ENCODE results near the gene MIX23.

MIX23 gene

DNA sequence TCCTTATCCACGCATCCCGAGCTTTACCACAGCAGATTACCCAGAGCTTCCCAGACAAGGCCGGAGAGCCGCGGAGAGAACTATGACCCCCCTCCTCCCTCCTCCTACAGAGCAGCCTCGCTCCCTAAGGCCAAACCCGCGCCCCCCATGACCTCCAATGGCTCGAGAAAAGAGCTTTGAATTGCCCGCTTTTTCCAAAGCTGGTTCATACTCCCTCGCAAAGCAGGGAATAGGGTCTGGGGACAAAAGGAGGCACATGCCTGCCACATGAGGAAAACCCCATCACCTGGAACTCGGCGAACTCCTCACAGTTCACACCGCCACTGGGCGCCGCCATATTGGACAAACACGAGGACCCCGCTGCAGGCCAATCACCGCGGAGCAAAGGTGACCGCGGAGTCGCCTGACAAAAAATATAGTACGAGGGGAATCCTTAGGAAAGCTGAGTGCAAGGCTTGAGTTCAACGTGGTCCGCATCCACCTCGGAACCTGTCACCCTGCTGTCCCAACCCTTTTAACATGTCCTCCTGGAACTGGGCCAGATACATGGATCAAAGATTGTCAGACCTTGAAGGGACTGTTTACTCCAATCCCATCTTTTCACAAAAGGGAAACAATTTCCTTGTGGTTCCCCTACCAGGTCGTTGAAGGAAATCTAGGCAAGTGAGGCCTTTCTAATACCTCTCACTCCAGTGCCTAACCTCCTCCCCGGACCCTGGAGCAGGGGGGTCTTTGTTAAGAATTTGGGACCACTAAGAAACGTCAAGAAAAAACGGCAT is at the start of gene MIX23:
TSS of gene MIX23 (minus strand) at position 344 of the 779 bp plus-strand sequence. CDS start at position 337, 7 bp downstream.
- peak; percentile 84 to 85 (median 84) for DNase-seq (ENCODE audit: low read depth in 2 of 3, low spot score in 1 of 3)

DNA sequence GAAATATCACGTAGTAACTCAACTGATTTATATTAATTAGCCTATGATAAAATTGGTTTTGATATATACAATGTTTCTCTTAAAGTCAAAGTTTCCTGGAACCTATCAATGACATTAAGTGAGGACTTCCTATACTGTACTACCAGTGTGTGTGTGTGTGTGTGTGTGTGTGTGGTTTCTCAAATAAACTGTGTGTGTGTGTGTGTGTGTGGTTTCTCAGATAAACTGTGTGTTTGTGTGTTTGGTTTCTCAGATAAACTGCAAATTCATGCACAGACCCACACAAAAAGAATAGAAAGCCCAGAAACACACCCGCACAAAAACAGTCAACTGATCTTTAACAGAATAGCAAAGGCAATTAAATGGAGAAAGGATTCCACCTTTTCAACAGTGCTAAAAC is 47.3 kb upstream of the MIX23 start:
- no peak for DNase-seq (ENCODE audit: low read depth in 2 of 3, low spot score in 1 of 3)

DNA sequence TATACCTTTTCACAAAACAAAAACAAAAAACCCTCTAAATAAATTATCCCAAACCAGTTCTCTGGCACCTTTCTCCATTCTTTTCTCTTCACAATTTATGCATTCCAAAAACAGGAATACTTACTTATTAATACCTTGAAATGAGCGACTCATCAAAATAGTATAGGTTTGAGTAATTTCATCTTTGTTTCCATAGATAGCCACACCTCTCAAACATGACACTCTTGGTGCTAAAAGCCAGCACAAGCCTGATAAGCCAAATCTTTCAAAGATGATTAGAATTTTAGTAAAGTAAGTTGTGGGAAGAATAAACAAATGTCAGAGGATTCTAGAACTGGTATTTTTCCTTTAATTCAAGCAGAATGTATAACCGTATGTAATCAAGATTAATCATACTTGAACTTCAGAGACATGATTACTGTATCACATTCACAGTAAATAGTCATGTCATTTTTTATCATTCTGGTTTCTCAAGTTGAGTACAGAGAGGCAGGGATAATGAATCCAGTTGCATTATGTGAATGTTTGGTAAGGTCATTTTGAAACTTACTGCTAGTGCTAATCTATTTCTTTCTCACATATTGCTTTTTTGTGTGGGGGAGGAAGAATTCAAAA is 44.9 kb upstream of the MIX23 start:
- no peak for DNase-seq (ENCODE audit: low read depth in 2 of 3, low spot score in 1 of 3)

DNA sequence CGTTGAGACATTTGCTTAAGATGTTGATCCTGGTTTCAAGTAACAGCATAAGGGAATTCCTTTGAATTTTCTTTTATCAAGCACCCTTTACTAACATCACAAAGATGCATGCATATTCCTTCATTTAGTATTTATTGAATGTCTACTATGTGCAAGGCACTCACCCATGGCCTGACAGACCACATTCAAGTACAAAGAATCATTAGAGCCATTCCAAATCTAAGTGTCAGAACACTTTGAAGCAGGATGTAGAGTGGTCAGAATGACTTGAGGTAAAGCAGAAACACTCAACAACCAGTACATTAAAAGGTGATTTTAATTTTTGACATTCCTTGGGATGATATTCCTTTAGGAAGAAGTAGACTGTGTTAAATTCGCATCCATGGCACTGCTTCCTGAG is 38.8 kb upstream of the MIX23 start:
- DNase-seq (ENCODE audit: low read depth in 2 of 3, low spot score in 1 of 3): no peak

DNA sequence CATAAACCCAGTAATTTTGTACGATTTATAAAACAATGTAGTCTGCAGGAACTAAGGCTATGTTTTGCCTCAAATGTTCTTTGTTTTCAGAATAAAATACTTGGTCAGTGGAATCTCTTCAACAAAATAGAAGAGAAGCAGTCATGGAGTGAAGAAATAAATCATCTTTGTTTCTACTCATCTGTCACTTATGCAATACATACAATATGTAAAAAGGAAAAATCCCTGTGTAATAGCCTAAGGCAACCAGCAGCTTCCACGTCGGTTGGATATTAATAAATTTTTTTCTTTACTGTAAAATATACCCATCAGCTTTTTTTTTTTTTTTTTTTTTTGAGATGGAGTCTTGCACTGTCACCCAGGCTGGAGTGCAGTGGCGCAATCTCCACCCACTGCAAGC is 38.1 kb upstream of the MIX23 start:
- DNase-seq (ENCODE audit: low read depth in 2 of 3, low spot score in 1 of 3): no peak

DNA sequence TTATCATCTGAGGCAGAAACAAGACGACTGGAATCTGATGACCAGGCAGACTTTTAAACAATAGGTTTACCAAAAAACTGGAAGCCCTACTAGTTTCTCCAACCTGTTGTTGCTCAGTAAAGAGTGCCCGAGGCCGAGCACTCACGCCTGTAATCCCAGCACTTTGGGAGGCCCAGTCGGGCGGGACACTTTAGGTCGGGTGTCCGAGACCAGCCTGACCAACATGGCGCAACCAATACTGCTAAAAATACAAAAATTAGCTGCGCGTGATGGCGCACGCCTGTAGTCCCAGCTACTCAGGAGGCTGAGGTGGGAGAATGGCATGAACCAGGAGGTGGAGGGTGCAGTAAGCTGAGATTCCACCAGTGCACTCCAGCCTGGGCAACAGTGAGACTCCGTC is 33.9 kb upstream of the MIX23 start:
- no peak for DNase-seq (ENCODE audit: low read depth in 2 of 3, low spot score in 1 of 3)

DNA sequence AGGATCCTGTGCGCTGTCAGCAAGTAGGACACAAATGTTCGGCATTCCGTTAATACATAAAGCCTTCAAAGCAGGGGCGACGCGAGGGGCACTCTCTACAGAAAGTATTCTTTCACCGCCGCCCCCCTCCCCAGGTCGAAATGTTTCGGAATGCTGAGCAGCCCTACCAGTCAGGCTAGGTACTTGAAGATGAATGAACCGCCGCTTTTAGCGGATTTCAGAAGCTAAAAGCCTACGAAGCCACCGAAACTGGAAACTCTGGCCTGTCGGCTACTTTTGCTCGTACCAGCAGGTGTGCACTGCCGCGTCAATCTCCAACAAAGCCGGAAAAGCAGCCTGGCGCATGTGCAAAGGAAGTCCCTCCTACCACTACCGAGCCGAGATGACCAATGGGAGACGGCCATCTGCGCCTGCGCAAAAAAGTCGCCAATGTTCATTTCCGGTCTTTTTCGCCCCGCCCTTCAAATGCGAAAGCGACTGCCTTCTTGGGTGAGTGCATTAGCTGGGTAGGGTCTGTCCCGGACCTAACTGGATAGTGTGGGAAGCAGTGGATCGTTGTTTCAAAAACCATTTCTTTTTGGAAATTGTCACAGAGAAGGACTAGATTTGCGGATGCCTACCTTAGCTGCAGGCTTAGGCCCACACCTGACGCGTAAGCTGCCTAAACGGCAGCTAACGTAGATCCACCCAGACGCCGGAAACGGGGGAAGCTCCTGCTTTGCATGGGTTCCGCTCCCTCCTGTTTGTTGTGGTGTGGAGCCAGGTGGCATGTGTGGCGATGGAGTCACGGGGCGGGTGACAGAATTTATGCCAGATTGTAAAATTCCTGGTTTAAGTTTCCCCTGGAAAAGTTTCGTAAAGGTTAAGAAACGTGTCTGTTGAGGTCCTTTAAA is 33.0 kb upstream of the MIX23 start, which contains the start of gene WDR5B:
TSS of gene WDR5B (minus strand) at position 301 of the 893 bp plus-strand sequence. CDS start 534 bp downstream, outside the sequence.
- DNase-seq (ENCODE audit: low read depth in 2 of 3, low spot score in 1 of 3): peak; percentile 96 to 99 (median 98)

DNA sequence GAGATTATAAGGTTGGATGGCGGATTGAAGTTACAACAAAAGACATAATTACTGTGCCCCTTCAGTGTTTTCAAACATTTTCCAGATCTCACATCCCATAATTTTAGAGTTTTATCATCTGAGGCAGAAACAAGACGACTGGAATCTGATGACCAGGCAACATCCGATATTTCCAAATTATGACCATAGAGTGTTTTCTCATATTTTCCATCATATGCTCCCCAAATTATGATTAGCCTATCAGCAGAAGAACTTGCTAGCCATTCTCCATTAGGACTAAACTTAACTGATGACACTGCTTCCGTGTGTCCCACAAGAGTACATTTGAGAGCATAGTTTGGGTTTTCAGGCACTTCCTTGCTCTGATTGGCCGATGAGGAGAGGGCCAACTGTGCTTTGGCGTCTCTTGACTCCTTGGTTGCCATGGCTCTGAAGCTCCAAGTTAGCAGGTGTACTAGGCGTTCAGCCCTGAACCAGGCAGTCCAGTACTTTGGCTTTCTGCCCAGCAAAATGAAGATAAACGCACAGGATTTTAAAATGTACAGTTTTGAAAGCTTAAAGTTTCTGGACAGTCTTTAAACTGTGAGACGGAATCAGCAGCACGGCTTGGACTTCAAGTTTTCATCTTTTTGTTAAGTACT is 32.2 kb upstream of the MIX23 start:
- peak; percentile 28 to 34 (median 29) for DNase-seq (ENCODE audit: low read depth in 2 of 3, low spot score in 1 of 3)

DNA sequence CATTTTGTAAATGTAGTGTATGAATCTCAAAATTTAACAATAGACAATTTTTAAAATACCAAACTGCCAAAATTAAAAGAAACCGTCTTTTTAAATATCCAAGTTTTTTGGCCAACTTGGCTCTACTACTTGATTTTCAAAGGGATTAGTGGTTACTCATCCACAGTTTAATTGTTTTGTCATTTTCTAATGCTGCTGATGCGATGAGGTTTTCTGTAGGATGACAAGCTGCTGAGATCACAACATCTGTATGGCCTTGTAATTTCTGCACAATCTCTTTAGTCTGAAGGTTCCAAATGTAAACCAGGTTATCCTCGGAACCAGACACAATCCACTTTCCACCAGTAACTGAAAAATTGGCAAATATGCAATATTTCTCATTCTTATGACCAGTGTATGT is 31.4 kb upstream of the MIX23 start:
- no peak for DNase-seq (ENCODE audit: low read depth in 2 of 3, low spot score in 1 of 3)

DNA sequence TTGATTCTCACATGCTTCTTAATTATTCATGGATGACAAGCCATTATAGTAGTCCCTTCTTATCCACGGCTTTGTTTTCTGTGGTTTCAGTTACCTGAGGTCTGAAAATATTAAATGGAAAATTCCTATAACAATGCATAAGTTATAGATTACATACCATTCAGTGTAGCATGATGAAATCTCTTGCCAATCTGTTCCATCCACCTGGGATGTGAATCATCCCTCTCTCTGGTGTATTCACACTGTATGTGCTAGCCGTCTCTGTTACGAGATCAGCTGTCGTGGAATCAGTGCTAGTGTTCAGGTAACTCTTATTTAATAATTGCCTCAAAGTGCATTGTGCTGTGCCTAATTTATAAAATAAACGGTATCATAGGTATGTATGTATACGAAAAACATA is 27.6 kb upstream of the MIX23 start:
- no peak for DNase-seq (ENCODE audit: low read depth in 2 of 3, low spot score in 1 of 3)

DNA sequence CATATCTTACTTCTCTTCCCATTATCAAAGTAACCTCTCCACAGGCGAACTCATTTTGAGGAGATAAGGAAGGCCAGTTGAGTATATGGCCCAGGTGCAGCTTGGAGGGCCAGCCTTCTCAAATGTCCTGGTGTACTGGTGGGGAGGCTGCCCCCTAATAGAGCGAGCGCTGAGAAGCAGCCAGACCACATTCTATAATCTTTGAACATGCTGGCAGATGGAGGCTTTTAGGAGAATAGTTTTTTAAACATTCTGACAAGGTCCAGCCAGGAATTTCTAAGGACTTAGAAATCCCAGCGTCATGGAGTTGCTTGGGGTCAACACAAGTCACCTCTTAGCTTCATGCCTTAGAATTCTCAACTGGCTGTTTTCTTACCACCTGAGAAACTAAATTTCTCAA is 27.1 kb upstream of the MIX23 start:
- DNase-seq (ENCODE audit: low read depth in 2 of 3, low spot score in 1 of 3): no peak

DNA sequence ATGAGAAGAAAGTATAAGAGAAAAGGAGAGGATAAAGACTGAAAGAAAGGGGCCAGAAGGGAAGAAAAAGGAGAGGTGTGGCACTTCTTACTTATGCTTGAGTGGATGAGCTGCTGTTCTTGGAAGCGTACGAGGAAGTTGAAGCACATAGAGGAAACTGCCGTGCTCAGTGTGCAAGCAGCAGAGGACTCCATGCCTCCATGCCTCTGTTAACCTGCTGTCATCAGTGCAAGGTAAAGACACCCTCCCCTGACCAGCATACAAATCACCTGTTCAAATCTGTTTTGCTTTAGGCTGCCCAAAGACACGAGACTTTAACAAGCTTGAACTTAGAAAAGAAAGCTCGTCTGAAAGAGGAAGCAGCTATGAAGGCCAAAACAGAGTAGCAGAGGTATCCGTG is 26.4 kb upstream of the MIX23 start:
- no peak for DNase-seq (ENCODE audit: low read depth in 2 of 3, low spot score in 1 of 3)

DNA sequence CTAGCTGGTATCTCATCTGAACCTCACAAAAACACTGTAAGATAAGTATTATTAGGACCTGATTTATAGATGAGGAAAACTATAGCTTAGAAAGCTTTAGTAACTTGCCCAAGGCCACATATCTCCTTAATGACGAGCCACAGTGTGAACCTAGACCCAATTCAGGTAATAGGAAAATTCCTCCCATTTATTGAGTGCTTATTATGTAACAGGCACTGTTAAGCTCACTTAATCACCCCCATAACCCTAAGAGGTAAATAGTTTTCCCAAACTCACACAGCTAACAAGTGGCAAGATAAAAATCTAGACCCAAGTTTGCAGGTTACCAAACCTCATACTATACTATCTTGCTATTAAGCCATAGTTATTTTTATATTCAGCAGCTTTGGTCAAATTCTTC is 24.9 kb upstream of the MIX23 start:
- no peak for DNase-seq (ENCODE audit: low read depth in 2 of 3, low spot score in 1 of 3)

DNA sequence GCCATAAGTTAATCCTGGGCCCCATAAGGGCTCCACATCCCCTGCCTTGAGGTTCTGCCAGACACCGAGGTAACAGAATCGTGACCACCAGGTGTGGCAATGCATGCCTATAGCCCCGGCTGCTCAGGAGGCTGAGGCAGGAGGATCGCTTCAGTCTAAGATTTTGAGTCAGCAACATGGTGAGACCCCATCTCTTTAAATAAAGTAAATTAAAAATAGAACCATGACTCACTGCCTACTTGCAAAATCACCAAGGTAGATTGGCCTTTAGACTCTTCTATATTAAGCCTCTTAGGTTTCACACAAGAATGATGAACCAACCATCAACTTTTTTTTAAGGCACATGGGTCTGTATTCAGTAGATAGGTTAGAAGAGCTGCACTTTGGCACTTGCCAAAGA is 23.2 kb upstream of the MIX23 start:
- no peak for DNase-seq (ENCODE audit: low read depth in 2 of 3, low spot score in 1 of 3)

DNA sequence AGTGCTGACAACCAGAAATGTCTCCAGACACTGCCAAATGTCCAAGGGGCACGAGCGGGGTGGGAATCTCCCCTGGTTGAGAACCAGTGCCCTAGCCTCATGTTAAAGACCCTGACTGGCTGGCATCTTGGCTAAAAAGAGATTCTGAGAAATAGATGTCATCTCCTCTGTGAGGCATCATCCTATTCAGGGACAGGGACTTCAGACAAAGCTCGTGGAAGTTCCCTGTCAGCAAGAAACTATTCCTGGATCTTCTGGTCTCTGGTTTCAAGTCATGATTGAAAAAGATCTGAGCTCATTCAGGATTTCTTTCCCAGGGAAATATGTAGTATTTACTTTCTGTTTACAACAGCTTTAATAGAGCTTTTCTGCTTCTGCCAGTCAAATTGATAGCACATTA is 22.0 kb upstream of the MIX23 start:
- DNase-seq (ENCODE audit: low read depth in 2 of 3, low spot score in 1 of 3): no peak

DNA sequence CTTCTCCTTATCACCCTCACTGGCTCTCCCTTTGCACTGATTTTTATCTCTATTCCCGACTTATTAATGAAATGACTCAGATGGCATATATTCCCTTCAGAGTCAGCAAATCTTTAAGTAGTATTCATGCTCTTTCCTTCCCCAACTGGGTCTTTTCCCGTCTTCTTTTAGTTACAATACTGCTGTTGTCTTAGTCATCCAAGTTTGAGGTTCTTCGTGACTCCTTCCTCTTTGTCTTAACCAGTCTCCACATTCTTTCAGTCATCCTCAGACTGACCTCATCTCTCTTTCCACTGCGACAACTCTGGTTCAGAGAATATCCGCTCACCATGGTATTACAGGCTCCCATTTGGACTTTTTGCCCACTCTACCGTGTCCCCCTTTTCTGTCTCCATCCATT is 20.5 kb upstream of the MIX23 start:
- DNase-seq (ENCODE audit: low read depth in 2 of 3, low spot score in 1 of 3): no peak

DNA sequence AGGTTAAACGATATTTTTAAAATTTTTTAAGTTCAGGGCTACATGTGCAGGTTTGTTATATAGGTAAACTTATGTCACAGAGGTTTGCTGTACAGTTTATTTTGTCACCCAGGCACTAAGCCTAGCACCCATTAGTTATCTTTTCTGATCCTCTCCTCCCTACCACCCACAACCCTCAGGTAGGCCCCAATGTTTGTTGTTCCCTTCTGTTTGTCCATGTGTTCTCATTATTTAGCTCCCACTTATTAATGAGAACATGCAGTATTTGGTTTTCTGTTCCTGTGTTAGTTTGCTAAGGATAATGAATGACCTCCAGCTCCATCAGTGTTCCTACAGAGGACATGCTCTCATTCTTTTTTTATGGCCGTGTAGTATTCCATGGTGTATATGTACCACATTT is 15.9 kb upstream of the MIX23 start:
- no peak for DNase-seq (ENCODE audit: low read depth in 2 of 3, low spot score in 1 of 3)

DNA sequence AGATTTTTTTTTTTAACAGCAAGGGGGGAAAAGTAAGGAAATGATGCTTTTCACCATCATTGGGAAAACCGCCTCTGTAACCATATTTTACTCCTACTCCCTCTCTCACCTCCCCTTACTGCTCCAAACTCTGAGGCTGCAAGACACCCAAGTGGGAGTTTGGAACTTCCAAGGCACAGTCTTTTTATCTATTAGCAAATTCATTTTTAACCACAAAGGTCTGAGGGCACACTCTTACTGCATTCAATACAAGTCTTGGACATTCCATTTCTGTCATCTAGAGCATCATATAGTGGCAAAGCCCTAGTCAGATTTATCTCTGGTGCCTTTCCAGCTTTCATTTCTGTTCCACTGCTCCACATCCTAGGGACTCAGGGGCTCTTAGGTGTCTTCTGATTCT is 14.2 kb upstream of the MIX23 start:
- no peak for DNase-seq (ENCODE audit: low read depth in 2 of 3, low spot score in 1 of 3)

DNA sequence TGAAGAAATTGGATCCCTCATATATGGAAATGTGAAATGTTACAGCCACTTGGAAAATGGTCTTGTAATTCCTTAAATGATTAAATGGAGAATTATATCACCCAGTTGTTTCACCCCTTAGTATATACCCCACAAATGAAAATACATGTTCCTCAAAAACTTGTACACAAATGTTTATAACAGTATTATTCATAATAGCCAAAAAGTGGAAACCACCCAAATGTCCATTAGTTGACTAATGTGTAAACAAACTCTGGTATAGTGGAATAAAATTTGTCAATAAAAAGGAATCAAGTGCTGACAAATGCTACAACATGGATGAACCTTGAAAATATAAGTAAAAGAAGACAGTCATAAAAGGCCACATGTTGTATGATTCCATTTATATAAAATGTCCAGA is 13.5 kb upstream of the MIX23 start:
- DNase-seq (ENCODE audit: low read depth in 2 of 3, low spot score in 1 of 3): no peak

DNA sequence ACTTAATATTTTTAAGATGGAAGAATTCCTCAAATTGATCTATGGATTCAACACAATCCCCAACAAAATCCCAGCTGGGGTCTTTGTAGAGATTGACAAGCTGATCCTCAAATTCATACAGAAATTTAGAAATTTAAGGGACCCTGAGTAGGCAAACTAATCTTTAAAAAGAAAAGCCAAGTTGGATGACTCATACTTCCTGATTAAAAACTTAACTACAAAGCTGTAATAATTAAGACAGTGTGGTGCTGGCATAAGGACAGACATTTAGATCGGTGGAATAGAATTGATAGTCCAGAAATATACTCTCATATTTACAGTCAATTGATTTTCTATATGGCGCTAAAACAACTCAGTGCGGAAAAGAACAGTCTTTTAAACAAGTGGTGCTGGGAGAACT is 12.6 kb upstream of the MIX23 start:
- DNase-seq (ENCODE audit: low read depth in 2 of 3, low spot score in 1 of 3): no peak

DNA sequence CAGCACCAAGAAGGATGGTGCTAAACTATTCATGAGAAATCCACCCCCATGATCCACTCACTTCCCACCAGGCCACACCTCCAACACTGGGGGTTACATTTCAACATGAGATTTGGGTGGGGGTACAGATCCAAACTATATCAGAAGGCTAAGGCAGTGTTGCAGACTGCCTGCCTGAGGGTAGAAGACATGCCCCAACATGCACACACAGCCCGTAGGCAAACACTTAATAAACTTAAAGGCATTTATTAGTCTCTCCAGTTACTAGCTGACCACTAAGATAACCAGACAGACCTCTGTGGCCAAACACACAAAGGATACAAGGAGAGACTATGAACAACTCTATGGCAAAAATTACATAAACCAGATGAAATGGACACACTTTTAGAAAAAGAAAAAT is 11.1 kb upstream of the MIX23 start:
- no peak for DNase-seq (ENCODE audit: low read depth in 2 of 3, low spot score in 1 of 3)
